ENCODE measurements around the gene ANKRD11. TPM values are rescaled to one million over a fixed set of nuclear protein-coding genes. Genes with fewer than 3 reads are reported as not detected.
A peak's percentile ranks its signal among the peaks of the same experiment; 100 is the strongest.

ANKRD11 gene
- total RNA-seq, 2 donors from 2014 or later, result 118 to 159 TPM

DNA sequence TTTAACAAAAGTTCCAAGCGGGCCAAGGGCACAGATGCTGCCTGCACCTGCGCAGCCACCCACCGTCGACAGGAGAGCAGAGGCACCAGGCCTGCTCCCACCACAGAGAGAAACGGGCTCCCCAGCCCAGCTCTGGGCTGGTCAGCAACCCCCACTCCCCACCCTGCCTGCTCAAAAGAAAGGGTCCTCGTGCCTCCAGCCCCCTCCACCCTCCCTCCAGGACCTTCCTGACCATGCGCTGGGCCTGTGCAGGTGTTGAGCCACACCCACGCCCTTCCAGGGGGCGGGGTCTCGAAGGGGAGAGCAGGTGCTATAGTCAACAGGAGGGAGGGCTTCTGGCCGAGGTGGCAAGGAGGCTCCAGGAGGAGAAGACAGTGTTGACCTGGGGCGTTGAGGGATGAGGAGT is 247.6 kb downstream of the ANKRD11 start:
- Mint-ChIP-seq H3K27ac (no peak overlapping the region), H3K9me3 (peaks cover 11% of the 10 kb centered on the region), H3K27me3 (ENCODE audit: insufficient read depth) (peaks cover 17% of the 10 kb centered on the region), H3K4me1 (no peaks in the 10 kb centered on the region), H3K4me3 (peak overlapping the region; percentile 21), H3K36me3 (ENCODE audit: low read depth) (peaks cover 4% of the 10 kb centered on the region)
- no peak overlapping the region for H3K27ac ChIP-seq (ENCODE audit: low read depth, low read length)
- H3K4me3 ChIP-seq (ENCODE audit: low read length), result no peak overlapping the region
- no peaks in the 10 kb centered on the region for H3K36me3 ChIP-seq (ENCODE audit: control insufficient read depth, insufficient read depth, low read length)
- H3K27me3 ChIP-seq (ENCODE audit: control insufficient read depth, insufficient read depth, low read length, poor library complexity, severe bottlenecking), result peaks cover 5% of the 10 kb centered on the region
- peaks cover 6% of the 10 kb centered on the region for H3K9me3 ChIP-seq (ENCODE audit: control insufficient read depth, low read length)
- TF ChIP-seq, protein P1, sequence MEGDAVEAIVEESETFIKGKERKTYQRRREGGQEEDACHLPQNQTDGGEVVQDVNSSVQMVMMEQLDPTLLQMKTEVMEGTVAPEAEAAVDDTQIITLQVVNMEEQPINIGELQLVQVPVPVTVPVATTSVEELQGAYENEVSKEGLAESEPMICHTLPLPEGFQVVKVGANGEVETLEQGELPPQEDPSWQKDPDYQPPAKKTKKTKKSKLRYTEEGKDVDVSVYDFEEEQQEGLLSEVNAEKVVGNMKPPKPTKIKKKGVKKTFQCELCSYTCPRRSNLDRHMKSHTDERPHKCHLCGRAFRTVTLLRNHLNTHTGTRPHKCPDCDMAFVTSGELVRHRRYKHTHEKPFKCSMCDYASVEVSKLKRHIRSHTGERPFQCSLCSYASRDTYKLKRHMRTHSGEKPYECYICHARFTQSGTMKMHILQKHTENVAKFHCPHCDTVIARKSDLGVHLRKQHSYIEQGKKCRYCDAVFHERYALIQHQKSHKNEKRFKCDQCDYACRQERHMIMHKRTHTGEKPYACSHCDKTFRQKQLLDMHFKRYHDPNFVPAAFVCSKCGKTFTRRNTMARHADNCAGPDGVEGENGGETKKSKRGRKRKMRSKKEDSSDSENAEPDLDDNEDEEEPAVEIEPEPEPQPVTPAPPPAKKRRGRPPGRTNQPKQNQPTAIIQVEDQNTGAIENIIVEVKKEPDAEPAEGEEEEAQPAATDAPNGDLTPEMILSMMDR (conservative IDR thresholded peaks at IDR 0.05), result no peak
- H3K9ac ChIP-seq (ENCODE audit: extremely low read depth, low read length, poor library complexity, severe bottlenecking), result no peak overlapping the region
- peak; percentile 60 for DNase-seq
- 70 to 81% methylated on average over 7 to 12 of the region's 12 CpGs for WGBS, 2 experiments (ENCODE audit: insufficient coverage in 1 of 2, insufficient read length in 1 of 2)
- H3K4me1 ChIP-seq (ENCODE audit: control insufficient read depth, insufficient read depth, low read length), result no peaks in the 10 kb centered on the region

- Mint-ChIP-seq H3K4me3 (peak overlapping the region; percentile 85), H3K27me3 (ENCODE audit: insufficient read depth) (peaks cover 12% of the 10 kb centered on the region), H3K9me3 (peaks cover 18% of the 10 kb centered on the region), H3K36me3 (ENCODE audit: low read depth) (peaks cover 8% of the 10 kb centered on the region), H3K4me1 (no peaks in the 10 kb centered on the region), H3K27ac (peak overlapping the region; percentile 99)
- DNase-seq, result peak; percentile 88
- Histone ChIP-seq H3K27me3 (ENCODE audit: control insufficient read depth, insufficient read depth, low read length, poor library complexity, severe bottlenecking) (peaks cover 5% of the 10 kb centered on the region), H3K27ac (ENCODE audit: low read depth, low read length) (peak overlapping the region; percentile 88), H3K9ac (ENCODE audit: extremely low read depth, low read length, poor library complexity, severe bottlenecking) (peak overlapping the region; percentile 95), H3K4me3 (ENCODE audit: low read length) (peak overlapping the region; percentile 86), H3K9me3 (ENCODE audit: control insufficient read depth, low read length) (peaks cover 6% of the 10 kb centered on the region), H3K4me1 (ENCODE audit: control insufficient read depth, insufficient read depth, low read length) (no peaks in the 10 kb centered on the region), H3K36me3 (ENCODE audit: control insufficient read depth, insufficient read depth, low read length) (no peaks in the 10 kb centered on the region)
- TF ChIP-seq, protein P1 (conservative IDR thresholded peaks at IDR 0.05), result no peak
- 8 to 9% methylated on average over 16 to 36 of the region's 39 CpGs for WGBS, 2 experiments (ENCODE audit: insufficient coverage in 1 of 2, insufficient read length in 1 of 2)
Measured at GRCh38 chr16:89241187-89242007, 249.0 kb downstream of the ANKRD11 start.

DNA sequence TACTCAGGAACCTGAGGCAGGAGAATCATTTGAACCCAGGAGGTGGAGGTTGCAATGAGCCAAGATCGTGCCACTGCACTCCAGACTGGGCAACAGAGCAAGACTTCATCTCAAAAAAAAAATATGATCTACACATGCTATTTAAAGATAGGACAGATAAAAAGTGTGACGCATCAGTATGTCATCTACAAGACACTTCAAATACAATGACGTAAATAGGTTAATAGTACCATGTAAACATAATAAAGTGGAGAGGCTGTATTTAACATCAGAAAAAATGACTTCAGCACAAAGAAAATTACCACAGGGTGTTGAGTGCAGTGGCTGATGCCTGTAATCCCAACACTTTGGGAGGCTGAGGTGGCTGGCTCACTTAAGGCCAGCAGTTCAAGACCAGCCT is 252.6 kb downstream of the ANKRD11 start:
- Mint-ChIP-seq H3K27me3 (ENCODE audit: insufficient read depth) (no peaks in the 10 kb centered on the region), H3K27ac (no peak overlapping the region), H3K4me3 (no peak overlapping the region), H3K9me3 (peaks cover 48% of the 10 kb centered on the region), H3K4me1 (no peaks in the 10 kb centered on the region), H3K36me3 (ENCODE audit: low read depth) (peaks cover 37% of the 10 kb centered on the region)
- H3K27ac ChIP-seq (ENCODE audit: low read depth, low read length), result no peak overlapping the region
- TF ChIP-seq, protein P1 (conservative IDR thresholded peaks at IDR 0.05), result no peak
- no peaks in the 10 kb centered on the region for H3K4me1 ChIP-seq (ENCODE audit: control insufficient read depth, insufficient read depth, low read length)
- no peak overlapping the region for H3K4me3 ChIP-seq (ENCODE audit: low read length)
- no peaks in the 10 kb centered on the region for H3K27me3 ChIP-seq (ENCODE audit: control insufficient read depth, insufficient read depth, low read length, poor library complexity, severe bottlenecking)
- 71 to 92% methylated on average over 1 to 2 of the region's 3 CpGs for WGBS, 2 experiments (ENCODE audit: insufficient coverage in 1 of 2, insufficient read length in 1 of 2)
- H3K36me3 ChIP-seq (ENCODE audit: control insufficient read depth, insufficient read depth, low read length), result peaks cover 26% of the 10 kb centered on the region
- DNase-seq, result no peak
- peaks cover 24% of the 10 kb centered on the region for H3K9me3 ChIP-seq (ENCODE audit: control insufficient read depth, low read length)
- no peak overlapping the region for H3K9ac ChIP-seq (ENCODE audit: extremely low read depth, low read length, poor library complexity, severe bottlenecking)

Measured in endodermal cell (in vitro differentiated cells).